IMR-90 (cell line): ENCODE measurements around the gene ARMC9. TPM values are rescaled to one million over a fixed set of nuclear protein-coding genes. Genes with fewer than 3 reads are reported as not detected.

Experiments
- ATAC-seq: fragments of 200-7000 bp; cut with Tn5 transposase; 2 replicates; pipeline ENCODE4 v1.9.1; 2020; ENCODE audit warnings: low read depth, mild to moderate bottlenecking, moderate library complexity
- BruUV-seq: library from RNA; stranded (reverse); fragments of 400-500 nt; replicated peaks from 2 replicates; lab custom pipeline; 2021; lab: Mats Ljungman, UMichigan
- CTCF ChIA-PET: fragments of 300-600 bp; formaldehyde crosslinking; extraction: SDS; loops from one replicate; lab custom pipeline; 2021; ENCODE audit warnings: antibody characterized with exemption; lab: Yijun Ruan, JAX
- POLR2A ChIA-PET: fragments of 300-600 bp; sonication (Branson Sonifier 250); formaldehyde crosslinking; loops from one replicate; lab custom pipeline; 2022; ENCODE audit warnings: antibody characterized with exemption; ENCODE audit not compliant: unreplicated experiment; lab: Charles Lee
- DNase-seq: peaks from one replicate; pipeline ENCODE4 v3.0.0; 2013
- H2AFZ ChIP-seq: replicated peaks from 2 replicates; pipeline ENCODE3; 2013; ENCODE audit warnings: low read length, mild to moderate bottlenecking; ENCODE audit not compliant: poor library complexity
- H2AK5ac ChIP-seq: 2 replicates; pipeline ENCODE4 v1.6.1; 2013; ENCODE audit warnings: low read depth, low read length, inconsistent platforms
- H2AK9ac ChIP-seq: replicated peaks from 2 replicates; pipeline ENCODE3; 2013; ENCODE audit warnings: mild to moderate bottlenecking, low read depth, low read length, moderate library complexity; ENCODE audit not compliant: poor library complexity
- H2BK120ac ChIP-seq: 2 replicates; pipeline ENCODE4 v1.6.1; 2013; ENCODE audit warnings: low read depth, low read length, inconsistent platforms
- H2BK15ac ChIP-seq: 3 replicates; pipeline ENCODE4 v1.6.1; 2013; ENCODE audit warnings: low read depth, low read length, inconsistent platforms
- H2BK20ac ChIP-seq: 2 replicates; pipeline ENCODE4 v1.6.1; 2013; ENCODE audit warnings: low read depth, mild to moderate bottlenecking, inconsistent platforms, low read length, moderate library complexity
- H2BK5ac ChIP-seq: 2 replicates; pipeline ENCODE4 v1.6.1; 2013; ENCODE audit warnings: mild to moderate bottlenecking, low read depth, low read length, inconsistent platforms; ENCODE audit not compliant: poor library complexity, severe bottlenecking
- H3K14ac ChIP-seq: replicated peaks from 2 replicates; pipeline ENCODE4 v1.6.1; 2013; ENCODE audit warnings: low read depth, low read length, inconsistent platforms
- H3K18ac ChIP-seq: 2 replicates; pipeline ENCODE4 v1.6.1; 2013; ENCODE audit warnings: low read depth, low read length, control low read depth
- H3K23ac ChIP-seq: 2 replicates; pipeline ENCODE4 v1.6.1; 2013; ENCODE audit warnings: low read depth, low read length, inconsistent platforms
- H3K27ac ChIP-seq: 2 replicates; pipeline ENCODE4 v1.5.1; 2013; ENCODE audit warnings: mild to moderate bottlenecking, control low read depth, low read length; ENCODE audit not compliant: insufficient read depth
- H3K27me3 ChIP-seq: 2 replicates; pipeline ENCODE4 v1.6.1; 2013; ENCODE audit warnings: low read length; ENCODE audit not compliant: control insufficient read depth, insufficient read depth
- H3K36me3 ChIP-seq: 2 replicates; pipeline ENCODE4 v1.6.1; 2013; ENCODE audit warnings: low read length, mixed read lengths; ENCODE audit not compliant: control insufficient read depth, insufficient read depth
- H3K4ac ChIP-seq: 2 replicates; pipeline ENCODE4 v1.6.1; 2013; ENCODE audit warnings: low read depth, low read length, inconsistent platforms
- H3K4me1 ChIP-seq: 2 replicates; pipeline ENCODE4 v1.6.1; 2013; ENCODE audit warnings: low read length, mixed read lengths; ENCODE audit not compliant: control insufficient read depth, insufficient read depth
- H3K4me2 ChIP-seq: 2 replicates; pipeline ENCODE4 v1.6.1; 2013; ENCODE audit warnings: low read depth, mild to moderate bottlenecking, control low read depth, low read length, moderate library complexity
- H3K4me3 ChIP-seq: 2 replicates; pipeline ENCODE4 v1.5.1; 2013; ENCODE audit warnings: low read depth, mild to moderate bottlenecking, control low read depth, low read length, moderate library complexity; ENCODE audit not compliant: insufficient read depth
- H3K56ac ChIP-seq: 2 replicates; pipeline ENCODE4 v1.6.1; 2013; ENCODE audit warnings: low read length, inconsistent platforms; ENCODE audit not compliant: insufficient read depth; ENCODE audit errors: extremely low read depth
- H3K79me1 ChIP-seq, 2 experiments: 2 replicates each; pipeline ENCODE4 v1.6.1; 2013; ENCODE audit warnings: low read length in 2 of 2, inconsistent platforms in 1 of 2, low read depth in 1 of 2
- H3K9ac ChIP-seq: 2 replicates; pipeline ENCODE4 v1.6.1; 2013; ENCODE audit warnings: low read depth, low read length, control low read depth
- H3K9me1 ChIP-seq: 2 replicates; pipeline ENCODE4 v1.6.1; 2013; ENCODE audit warnings: low read length, inconsistent platforms; ENCODE audit not compliant: insufficient read depth
- H3K9me3 ChIP-seq: 2 replicates; pipeline ENCODE4 v1.6.1; 2013; ENCODE audit warnings: low read length; ENCODE audit not compliant: control insufficient read depth, insufficient read depth
- H4K20me1 ChIP-seq: 2 replicates; pipeline ENCODE4 v1.6.1; 2013; ENCODE audit warnings: low read length, inconsistent platforms; ENCODE audit not compliant: insufficient read depth
- H4K5ac ChIP-seq: 2 replicates; pipeline ENCODE4 v1.6.1; 2013; ENCODE audit warnings: mild to moderate bottlenecking, low read depth, low read length, control low read depth
- H4K8ac ChIP-seq, 2 experiments: 2 replicates each; pipeline ENCODE4 v1.6.1; 2013; ENCODE audit warnings: low read depth in 2 of 2, low read length in 2 of 2, control low read depth in 1 of 2, inconsistent platforms in 1 of 2
- H4K91ac ChIP-seq: 2 replicates; pipeline ENCODE4 v1.6.1; 2013; ENCODE audit warnings: low read depth, low read length, inconsistent platforms; ENCODE audit not compliant: insufficient read depth
- BHLHE40 ChIP-seq: fragments of 150-350 bp; IDR thresholded peaks from 2 replicates; pipeline ENCODE4 v1.6.1; 2016; ENCODE audit warnings: mild to moderate bottlenecking, low read depth, low read length
- CEBPB ChIP-seq: IDR thresholded peaks from 2 replicates; pipeline ENCODE4 v1.6.1; 2012; ENCODE audit warnings: low read depth, low read length, improper control_type of control experiment
- CHD1 ChIP-seq: IDR thresholded peaks from 2 replicates; pipeline ENCODE4 v1.6.1; 2012; ENCODE audit warnings: low read depth, low read length, improper control_type of control experiment
- CTCF ChIP-seq: conservative IDR thresholded peaks from 2 replicates; pipeline ENCODE4 v1.5.1; 2012; ENCODE audit warnings: mild to moderate bottlenecking, low read depth, low read length, improper control_type of control experiment
- FOS ChIP-seq: fragments of 150-350 bp; IDR thresholded peaks from 2 replicates; pipeline ENCODE4 v1.6.1; 2016; ENCODE audit warnings: low read depth, low read length
- MAFK ChIP-seq: IDR thresholded peaks from 2 replicates; pipeline ENCODE4 v1.6.1; 2012; ENCODE audit warnings: low read depth, low read length, improper control_type of control experiment
- MAZ ChIP-seq: IDR thresholded peaks from 2 replicates; pipeline ENCODE4 v1.6.1; 2012; ENCODE audit warnings: low read depth, mild to moderate bottlenecking, low read length, improper control_type of control experiment, moderate library complexity, borderline replicate concordance
- MXI1 ChIP-seq: IDR thresholded peaks from 2 replicates; pipeline ENCODE4 v1.6.1; 2012; ENCODE audit warnings: low read depth, mild to moderate bottlenecking, low read length, moderate library complexity, borderline replicate concordance
- NFE2L2 ChIP-seq: fragments of 150-350 bp; IDR thresholded peaks from 2 replicates; pipeline ENCODE4 v1.6.1; 2016; ENCODE audit warnings: low read depth, mild to moderate bottlenecking, low read length
- POLR2A ChIP-seq: IDR thresholded peaks from 2 replicates; pipeline ENCODE4 v1.6.1; 2012; ENCODE audit warnings: mild to moderate bottlenecking, low read depth, low read length
- RAD21 ChIP-seq: IDR thresholded peaks from 2 replicates; pipeline ENCODE4 v1.6.1; 2012; ENCODE audit warnings: low read length, improper control_type of control experiment
- RCOR1 ChIP-seq: IDR thresholded peaks from 2 replicates; pipeline ENCODE4 v1.6.1; 2012; ENCODE audit warnings: mild to moderate bottlenecking, low read length, improper control_type of control experiment; ENCODE audit not compliant: insufficient replicate concordance
- RFX5 ChIP-seq: IDR thresholded peaks from 2 replicates; pipeline ENCODE4 v1.8.0; 2012; ENCODE audit warnings: low read depth, mild to moderate bottlenecking, low read length, moderate library complexity
- SMC3 ChIP-seq: fragments of 150-350 bp; IDR thresholded peaks from 2 replicates; pipeline ENCODE4 v1.6.1; 2016; ENCODE audit warnings: low read depth, mild to moderate bottlenecking, antibody characterized with exemption, low read length, moderate library complexity
- WGBS, 2 experiments: methylation state at CpG; one replicate each; pipeline versions ENCODE4 v1.1.5 to v1.1.7; 2013; ENCODE audit warnings: missing lambda C conversion rate in 2 of 2; ENCODE audit not compliant: insufficient read length in 1 of 2; ENCODE audit errors: extremely low coverage in 2 of 2; 5-methylcytosine and 5-hydroxymethylcytosine counted together
- dilution Hi-C: fragments of 300-500 bp; cut with HindIII; formaldehyde crosslinking; loops from one replicate; pipeline ENCODE4 v1.14.3; 2018; ENCODE audit warnings: low sequenced_read_pairs; ENCODE audit not compliant: unreplicated experiment
- in situ Hi-C: fragments of 300-500 bp; cut with MboI; formaldehyde crosslinking; loops from 3 replicates; pipeline ENCODE4 v1.14.3; 2019; ENCODE audit warnings: low sequenced_read_pairs, inconsistent platforms, mixed read lengths
- intact Hi-C: fragments of 100-400 bp; cut with micrococcal nuclease; formaldehyde crosslinking; loops from 2 replicates; pipeline ENCODE4 v1.10.0; 2022
- polyA plus RNA-seq, 3 experiments: library from polyadenylated mRNA; depleted of rRNA; stranded (reverse); fragments of >200 nt; gene quantifications; 2 replicates each; pipeline ENCODE4 v1.2.3, GENCODE V29; 2012; ENCODE audit warnings: low replicate concordance in 1 of 3
- total RNA-seq: library from RNA; depleted of rRNA; stranded (reverse); fragments of >200 nt; gene quantifications from 2 replicates; pipeline ENCODE4 v1.2.3, GENCODE V29; 2012
- TF ChIP-seq, protein P1 (sequence below): fragments of 150-350 bp; IDR thresholded peaks from 2 replicates; pipeline ENCODE4 v1.6.1; 2016; ENCODE audit warnings: low read depth, mild to moderate bottlenecking, low read length, moderate library complexity, borderline replicate concordance
- TF ChIP-seq, protein P2 (sequence below): fragments of 150-350 bp; IDR thresholded peaks from 2 replicates; pipeline ENCODE4 v1.6.1; 2017; ENCODE audit warnings: mild to moderate bottlenecking, antibody characterized with exemption, low read length, low read depth

ARMC9 gene
- total and polyA plus RNA-seq, 2 of the 4 experiments (the other 2 are of a cell fraction), result 36.0 to 46.6 TPM

DNA sequence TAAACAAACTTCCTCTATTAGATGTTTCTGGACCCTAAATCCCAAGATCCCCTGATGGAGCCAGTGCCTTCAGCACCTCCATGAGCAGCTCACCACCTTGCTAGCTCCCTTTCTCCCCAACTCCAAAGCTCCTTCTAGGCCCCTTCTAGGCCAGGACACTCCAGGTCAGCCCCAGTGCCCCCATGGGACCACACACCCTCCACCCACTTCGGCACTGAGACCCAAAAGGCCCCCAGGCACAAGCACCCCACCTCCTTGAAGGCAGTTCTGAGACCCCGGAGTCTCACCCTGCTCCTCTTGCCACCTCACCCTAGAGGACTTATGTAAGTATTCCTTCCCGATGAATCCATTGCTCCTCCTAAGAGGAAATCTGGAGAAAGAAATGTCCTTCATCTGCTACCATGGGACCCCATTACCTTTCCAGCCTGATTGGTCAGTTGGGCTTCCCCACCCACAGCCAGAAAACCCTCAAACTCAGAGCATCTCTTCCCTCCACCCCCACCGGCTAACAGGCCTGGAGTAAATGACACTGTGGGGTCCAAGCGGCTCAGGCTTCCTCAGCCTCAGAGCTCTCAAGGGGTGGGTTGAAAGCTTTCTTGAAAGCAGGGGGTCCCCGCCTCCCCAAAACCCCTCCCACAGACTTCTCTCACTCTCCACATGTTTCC lies 9.8 kb upstream of the ARMC9 start:
- Histone ChIP-seq H3K23ac (no peak overlapping the region), H3K56ac (no peak overlapping the region), H3K14ac (no peak overlapping the region), H4K8ac (no peak overlapping the region), H2AFZ (no peak overlapping the region), H2AK9ac (peak overlapping the region; percentile 71), H3K4me3 (no peak overlapping the region), H2BK5ac (no peak overlapping the region), H2BK120ac (peak overlapping the region; percentile 86), H2AK5ac (peak overlapping the region; percentile 51; the same call in 1 of the 2 replicates), H3K9ac (no peak overlapping the region), H3K36me3 (no peaks in the 10 kb centered on the region), H3K18ac (no peak overlapping the region), H3K9me1 (peaks cover 3% of the 10 kb centered on the region; the same call in 1 of the 2 replicates), H4K91ac (peak overlapping the region; percentile 26; the same call in 1 of the 2 replicates), H3K79me1 (no peaks in the 10 kb centered on the region), H3K27ac (no peak overlapping the region), H2BK15ac (no peak overlapping the region), H3K9me3 (no peaks in the 10 kb centered on the region), H3K4ac (peak overlapping the region; percentile 47; the same call in 1 of the 2 replicates), H4K20me1 (no peaks in the 10 kb centered on the region), H3K27me3 (no peaks in the 10 kb centered on the region), H2BK20ac (peak overlapping the region; percentile 62; the same call in 1 of the 2 replicates), H3K4me2 (no peak overlapping the region), H4K5ac (no peak overlapping the region), H3K4me1 (peaks cover 17% of the 10 kb centered on the region; the same call in 1 of the 2 replicates)
- ATAC-seq (no peak), DNase-seq (no peak)
- dilution Hi-C loops (no loop called here), intact Hi-C loops (no loop called here), in situ Hi-C loops (no loop called here)
- ChIA-PET POLR2A (no interaction called here), CTCF (no interaction called here)
- WGBS, 2 experiments, result no CpG with 5 or more reads among the region's 6 CpGs
- no TSS peak for BruUV-seq
- no peak for TF ChIP-seq POLR2A
- no peak for TF ChIP-seq SMC3
- TF ChIP-seq CTCF, result no peak
- TF ChIP-seq, protein P1, sequence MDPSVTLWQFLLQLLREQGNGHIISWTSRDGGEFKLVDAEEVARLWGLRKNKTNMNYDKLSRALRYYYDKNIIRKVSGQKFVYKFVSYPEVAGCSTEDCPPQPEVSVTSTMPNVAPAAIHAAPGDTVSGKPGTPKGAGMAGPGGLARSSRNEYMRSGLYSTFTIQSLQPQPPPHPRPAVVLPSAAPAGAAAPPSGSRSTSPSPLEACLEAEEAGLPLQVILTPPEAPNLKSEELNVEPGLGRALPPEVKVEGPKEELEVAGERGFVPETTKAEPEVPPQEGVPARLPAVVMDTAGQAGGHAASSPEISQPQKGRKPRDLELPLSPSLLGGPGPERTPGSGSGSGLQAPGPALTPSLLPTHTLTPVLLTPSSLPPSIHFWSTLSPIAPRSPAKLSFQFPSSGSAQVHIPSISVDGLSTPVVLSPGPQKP, result no peak
- TF ChIP-seq RFX5, result no peak
- TF ChIP-seq MAFK, result no peak
- no peak for TF ChIP-seq CEBPB
- TF ChIP-seq CHD1, result no peak
- TF ChIP-seq RCOR1, result no peak
- TF ChIP-seq RAD21, result no peak
- no peak for TF ChIP-seq MAZ
- no peak for TF ChIP-seq FOS
- TF ChIP-seq, protein P2, sequence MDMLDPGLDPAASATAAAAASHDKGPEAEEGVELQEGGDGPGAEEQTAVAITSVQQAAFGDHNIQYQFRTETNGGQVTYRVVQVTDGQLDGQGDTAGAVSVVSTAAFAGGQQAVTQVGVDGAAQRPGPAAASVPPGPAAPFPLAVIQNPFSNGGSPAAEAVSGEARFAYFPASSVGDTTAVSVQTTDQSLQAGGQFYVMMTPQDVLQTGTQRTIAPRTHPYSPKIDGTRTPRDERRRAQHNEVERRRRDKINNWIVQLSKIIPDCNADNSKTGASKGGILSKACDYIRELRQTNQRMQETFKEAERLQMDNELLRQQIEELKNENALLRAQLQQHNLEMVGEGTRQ, result no peak
- TF ChIP-seq MXI1, result no peak
- TF ChIP-seq NFE2L2, result no peak
- TF ChIP-seq BHLHE40, result no peak
